ENCODE results near the gene RBM47. TPM values are rescaled to one million over a fixed set of nuclear protein-coding genes. Genes with fewer than 3 reads are reported as not detected.

Gene RBM47
- total and polyA plus RNA-seq, 2 of the 4 experiments (the other 2 are of a cell fraction), result 0.44 to 1.1 TPM

DNA sequence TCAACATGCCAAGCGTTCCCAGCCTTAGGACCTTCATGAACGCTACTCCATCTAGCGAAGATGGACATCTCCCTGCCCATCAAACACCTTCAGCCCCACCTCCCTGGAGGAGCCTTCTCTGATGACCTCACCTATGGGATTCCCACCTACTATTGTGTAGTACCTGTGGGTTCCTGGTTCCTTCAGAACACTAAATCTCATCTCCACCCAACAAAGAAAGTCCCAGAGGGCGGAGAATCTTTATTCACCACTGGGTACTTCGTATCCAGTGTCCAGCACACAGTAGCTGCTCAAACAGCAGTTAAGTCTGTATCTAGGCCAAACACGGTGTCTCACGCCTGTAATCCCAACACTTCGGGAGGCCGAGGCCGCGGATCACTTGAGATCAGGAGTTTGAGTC, 10.1 kb downstream of the RBM47 start:
- Histone ChIP-seq H4K5ac (ENCODE audit: low read depth, low read length) (no peak overlapping the region), H2BK15ac (ENCODE audit: low read depth, low read length) (no peak overlapping the region), H3K4ac (ENCODE audit: low read depth, low read length) (no peak overlapping the region), H3K14ac (replicated peaks; ENCODE audit: low read depth, low read length) (no peak overlapping the region), H2AFZ (replicated peaks; ENCODE audit: low read length, poor library complexity) (no peak overlapping the region), H2BK20ac (ENCODE audit: low read depth, low read length) (no peak overlapping the region), H2AK9ac (replicated peaks; ENCODE audit: low read depth, low read length, poor library complexity) (no peak overlapping the region), H3K18ac (ENCODE audit: low read depth, low read length) (no peak overlapping the region), H3K9me3 (ENCODE audit: control insufficient read depth, insufficient read depth, low read length) (no peaks in the 10 kb centered on the region), H3K9me1 (ENCODE audit: insufficient read depth, low read length) (0 out of 2 replicates have a peak, but pooled peaks cover 12% of the 10 kb centered on the region), H3K4me1 (ENCODE audit: control insufficient read depth, insufficient read depth, low read length) (peaks cover 10% of the 10 kb centered on the region), H2BK5ac (ENCODE audit: low read depth, low read length, poor library complexity, severe bottlenecking) (no peak overlapping the region), H2BK120ac (ENCODE audit: low read depth, low read length) (no peak overlapping the region), H3K36me3 (ENCODE audit: control insufficient read depth, insufficient read depth, low read length) (no peaks in the 10 kb centered on the region), H3K4me3 (ENCODE audit: insufficient read depth, low read depth, low read length) (no peak overlapping the region), H4K20me1 (ENCODE audit: insufficient read depth, low read length) (no peaks in the 10 kb centered on the region), H4K8ac (ENCODE audit: low read depth in 2 of 2, low read length in 2 of 2) (no peak overlapping the region), H3K79me1 (ENCODE audit: low read depth in 1 of 2, low read length in 2 of 2) (no peaks in the 10 kb centered on the region), H3K4me2 (ENCODE audit: low read depth, low read length) (no peak overlapping the region), H3K27me3 (ENCODE audit: control insufficient read depth, insufficient read depth, low read length) (no peaks in the 10 kb centered on the region), H2AK5ac (ENCODE audit: low read depth, low read length) (peak overlapping the region; percentile 54; the same call in 1 of the 2 replicates), H4K91ac (ENCODE audit: insufficient read depth, low read depth, low read length) (no peak overlapping the region), H3K23ac (ENCODE audit: low read depth, low read length) (no peak overlapping the region), H3K9ac (ENCODE audit: low read depth, low read length) (no peak overlapping the region), H3K27ac (ENCODE audit: insufficient read depth, low read length) (no peak overlapping the region), H3K56ac (ENCODE audit: extremely low read depth, insufficient read depth, low read length) (no peak overlapping the region)
- ChIA-PET CTCF (no interaction called here), POLR2A (ENCODE audit: unreplicated experiment) (no interaction called here)
- no TSS peak for BruUV-seq (replicated peaks)
- ATAC-seq (ENCODE audit: low read depth) (no peak), DNase-seq (no peak)
- dilution Hi-C loops (cut with HindIII; ENCODE audit: low sequenced_read_pairs, unreplicated experiment), result no loop called here
- WGBS, 2 experiments (ENCODE audit: extremely low coverage in 2 of 2, insufficient read length in 1 of 2), result 96% methylated on average over 4 of the region's 11 CpGs; no CpG with 5 or more reads in 1 of the 2 experiments
- intact Hi-C loops (cut with micrococcal nuclease), result no loop called here
- in situ Hi-C loops (cut with MboI; ENCODE audit: low sequenced_read_pairs), result no loop called here
- no peak for TF ChIP-seq MAZ (IDR thresholded peaks at IDR 0.05; ENCODE audit: borderline replicate concordance, low read depth, low read length)
- TF ChIP-seq, protein P1, sequence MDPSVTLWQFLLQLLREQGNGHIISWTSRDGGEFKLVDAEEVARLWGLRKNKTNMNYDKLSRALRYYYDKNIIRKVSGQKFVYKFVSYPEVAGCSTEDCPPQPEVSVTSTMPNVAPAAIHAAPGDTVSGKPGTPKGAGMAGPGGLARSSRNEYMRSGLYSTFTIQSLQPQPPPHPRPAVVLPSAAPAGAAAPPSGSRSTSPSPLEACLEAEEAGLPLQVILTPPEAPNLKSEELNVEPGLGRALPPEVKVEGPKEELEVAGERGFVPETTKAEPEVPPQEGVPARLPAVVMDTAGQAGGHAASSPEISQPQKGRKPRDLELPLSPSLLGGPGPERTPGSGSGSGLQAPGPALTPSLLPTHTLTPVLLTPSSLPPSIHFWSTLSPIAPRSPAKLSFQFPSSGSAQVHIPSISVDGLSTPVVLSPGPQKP (IDR thresholded peaks at IDR 0.05; ENCODE audit: borderline replicate concordance, low read depth, low read length), result no peak
- TF ChIP-seq BHLHE40 (IDR thresholded peaks at IDR 0.05; ENCODE audit: low read depth, low read length), result no peak
- TF ChIP-seq CHD1 (IDR thresholded peaks at IDR 0.05; ENCODE audit: low read depth, low read length), result no peak
- TF ChIP-seq MXI1 (IDR thresholded peaks at IDR 0.05; ENCODE audit: borderline replicate concordance, low read depth, low read length), result no peak
- TF ChIP-seq, protein P2, sequence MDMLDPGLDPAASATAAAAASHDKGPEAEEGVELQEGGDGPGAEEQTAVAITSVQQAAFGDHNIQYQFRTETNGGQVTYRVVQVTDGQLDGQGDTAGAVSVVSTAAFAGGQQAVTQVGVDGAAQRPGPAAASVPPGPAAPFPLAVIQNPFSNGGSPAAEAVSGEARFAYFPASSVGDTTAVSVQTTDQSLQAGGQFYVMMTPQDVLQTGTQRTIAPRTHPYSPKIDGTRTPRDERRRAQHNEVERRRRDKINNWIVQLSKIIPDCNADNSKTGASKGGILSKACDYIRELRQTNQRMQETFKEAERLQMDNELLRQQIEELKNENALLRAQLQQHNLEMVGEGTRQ (IDR thresholded peaks at IDR 0.05; ENCODE audit: low read depth, low read length), result no peak
- TF ChIP-seq POLR2A (IDR thresholded peaks at IDR 0.05; ENCODE audit: low read depth, low read length), result no peak
- TF ChIP-seq RAD21 (IDR thresholded peaks at IDR 0.05; ENCODE audit: low read length), result no peak
- TF ChIP-seq SMC3 (IDR thresholded peaks at IDR 0.05; ENCODE audit: low read depth, low read length), result no peak
- no peak for TF ChIP-seq MAFK (IDR thresholded peaks at IDR 0.05; ENCODE audit: low read depth, low read length)
- TF ChIP-seq RCOR1 (IDR thresholded peaks at IDR 0.05; ENCODE audit: insufficient replicate concordance, low read length), result no peak
- TF ChIP-seq NFE2L2 (IDR thresholded peaks at IDR 0.05; ENCODE audit: low read depth, low read length), result no peak
- TF ChIP-seq FOS (IDR thresholded peaks at IDR 0.05; ENCODE audit: low read depth, low read length), result no peak
- TF ChIP-seq, protein P3, sequence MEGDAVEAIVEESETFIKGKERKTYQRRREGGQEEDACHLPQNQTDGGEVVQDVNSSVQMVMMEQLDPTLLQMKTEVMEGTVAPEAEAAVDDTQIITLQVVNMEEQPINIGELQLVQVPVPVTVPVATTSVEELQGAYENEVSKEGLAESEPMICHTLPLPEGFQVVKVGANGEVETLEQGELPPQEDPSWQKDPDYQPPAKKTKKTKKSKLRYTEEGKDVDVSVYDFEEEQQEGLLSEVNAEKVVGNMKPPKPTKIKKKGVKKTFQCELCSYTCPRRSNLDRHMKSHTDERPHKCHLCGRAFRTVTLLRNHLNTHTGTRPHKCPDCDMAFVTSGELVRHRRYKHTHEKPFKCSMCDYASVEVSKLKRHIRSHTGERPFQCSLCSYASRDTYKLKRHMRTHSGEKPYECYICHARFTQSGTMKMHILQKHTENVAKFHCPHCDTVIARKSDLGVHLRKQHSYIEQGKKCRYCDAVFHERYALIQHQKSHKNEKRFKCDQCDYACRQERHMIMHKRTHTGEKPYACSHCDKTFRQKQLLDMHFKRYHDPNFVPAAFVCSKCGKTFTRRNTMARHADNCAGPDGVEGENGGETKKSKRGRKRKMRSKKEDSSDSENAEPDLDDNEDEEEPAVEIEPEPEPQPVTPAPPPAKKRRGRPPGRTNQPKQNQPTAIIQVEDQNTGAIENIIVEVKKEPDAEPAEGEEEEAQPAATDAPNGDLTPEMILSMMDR (conservative IDR thresholded peaks at IDR 0.05; ENCODE audit: low read depth, low read length), result no peak
- no peak for TF ChIP-seq CEBPB (IDR thresholded peaks at IDR 0.05; ENCODE audit: low read depth, low read length)
